Stimulated activated CD4-positive, alpha-beta T cell treated with anti-CD3 and anti-CD28 coated beads, Interleukin-4, amount 100 ng/mL, for 24 hours (primary cell): ENCODE results near the gene FAM120C.
A peak's percentile ranks its signal among the peaks of the same experiment; 100 is the strongest.

Experiments
- DNase-seq: peaks from one replicate; pipeline ENCODE4 v3.0.0-alpha.2; 2020

FAM120C gene, protein sequence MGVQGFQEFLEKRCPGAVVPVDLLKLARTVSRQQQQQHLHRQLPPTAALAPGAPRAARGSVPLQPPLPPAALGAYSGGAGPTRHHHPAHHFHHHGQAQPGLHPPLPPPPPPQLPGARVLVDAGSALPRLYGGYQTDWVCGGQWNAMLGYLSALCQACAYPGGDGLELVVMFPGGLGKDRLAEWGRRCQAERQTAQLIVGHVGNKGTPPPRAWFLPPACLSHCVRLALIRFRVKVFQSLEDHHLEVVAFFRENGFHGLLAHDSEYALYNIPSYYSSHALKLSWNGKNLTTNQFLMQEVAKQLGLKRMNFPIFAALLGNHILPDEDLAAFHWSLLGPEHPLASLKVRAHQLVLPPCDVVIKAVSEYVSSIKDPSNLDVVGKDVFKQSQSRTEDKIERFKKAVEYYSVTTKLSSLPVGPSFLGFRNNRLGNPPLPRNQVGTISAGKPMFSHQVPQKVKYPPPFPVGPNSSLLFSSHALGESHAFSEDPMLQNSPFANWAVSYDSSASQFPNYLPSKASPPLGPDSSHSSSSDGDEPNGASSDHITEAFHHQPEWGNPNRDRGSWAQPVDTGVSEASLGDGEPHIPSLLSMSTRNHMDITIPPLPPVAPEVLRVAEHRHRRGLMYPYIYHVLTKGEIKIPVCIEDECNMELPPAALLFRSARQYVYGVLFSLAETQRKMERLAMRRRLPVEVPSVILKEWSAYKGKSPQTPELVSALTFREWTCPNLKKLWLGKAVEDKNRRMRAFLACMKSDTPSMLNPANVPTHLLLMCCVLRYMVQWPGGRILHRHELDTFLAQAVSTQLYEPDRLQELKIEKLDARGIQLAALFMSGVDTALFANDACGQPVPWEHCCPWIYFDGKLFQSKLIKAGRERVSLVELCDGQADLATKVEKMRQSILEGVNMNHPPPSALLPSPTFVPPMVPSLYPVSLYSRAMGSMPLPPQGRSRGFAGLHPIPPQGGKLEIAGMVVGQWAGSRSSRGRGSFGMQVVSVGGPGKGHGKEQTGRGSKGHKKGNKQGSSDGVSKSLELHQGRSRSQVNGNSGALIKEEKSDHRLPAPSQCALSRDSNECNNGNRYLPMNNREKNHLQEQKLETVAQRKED

GRCh38 chrX:54182864-54183613 is at the start of gene FAM120C:
Gene FAM120C (minus strand): TSS chrX:54183254. CDS start chrX:54183198, 56 bp downstream.
- peak; percentile 69 for DNase-seq

- no peak for DNase-seq
Measured at GRCh38 chrX:54230435-54231148, 47.5 kb upstream of the FAM120C start.

- no peak for DNase-seq
Measured at GRCh38 chrX:54223581-54223980, 40.5 kb upstream of the FAM120C start.

GRCh38 chrX:54213603-54214002 is 30.5 kb upstream of the FAM120C start:
- DNase-seq = no peak

DNA sequence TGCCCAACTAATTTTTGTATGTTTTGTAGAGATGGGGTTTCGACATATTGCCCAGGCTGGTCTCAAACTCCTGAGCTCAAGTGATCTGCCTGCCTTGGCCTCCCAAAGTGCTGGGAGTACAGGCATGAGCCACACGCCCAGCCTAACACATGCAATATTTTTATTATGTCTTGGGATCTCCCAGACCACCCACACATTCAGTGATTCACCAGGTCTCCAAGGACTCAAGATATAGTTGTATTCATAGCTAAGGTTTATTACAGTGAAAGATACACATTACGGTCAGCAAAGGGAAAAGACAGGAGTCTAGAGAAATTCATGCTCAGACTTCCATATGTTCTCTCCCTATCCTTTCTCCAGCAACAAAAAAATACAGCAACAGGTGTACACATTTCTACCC is 25.5 kb upstream of the FAM120C start:
- DNase-seq = no peak

DNA sequence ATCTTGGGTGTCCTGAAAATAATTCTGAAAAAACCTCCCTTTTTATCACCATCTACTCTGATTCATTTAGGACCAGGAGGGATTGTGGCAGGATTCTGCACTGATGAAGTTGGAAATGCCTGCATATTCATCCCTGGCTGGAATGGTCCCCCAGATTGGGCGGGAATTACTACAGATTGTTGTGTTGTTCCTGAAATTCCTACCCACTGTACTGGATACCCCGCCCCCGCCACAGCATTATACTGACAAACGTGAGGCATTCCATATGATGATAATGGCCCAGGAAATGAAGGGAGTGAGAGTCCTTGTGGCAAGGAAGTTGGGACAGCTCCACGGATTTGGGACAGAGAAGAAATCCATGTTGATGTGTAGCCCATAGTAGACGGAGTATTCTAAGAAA is 15.2 kb upstream of the FAM120C start:
- no peak for DNase-seq

- DNase-seq = no peak
Measured at GRCh38 chrX:54194982-54195588, 12.0 kb upstream of the FAM120C start.

DNA sequence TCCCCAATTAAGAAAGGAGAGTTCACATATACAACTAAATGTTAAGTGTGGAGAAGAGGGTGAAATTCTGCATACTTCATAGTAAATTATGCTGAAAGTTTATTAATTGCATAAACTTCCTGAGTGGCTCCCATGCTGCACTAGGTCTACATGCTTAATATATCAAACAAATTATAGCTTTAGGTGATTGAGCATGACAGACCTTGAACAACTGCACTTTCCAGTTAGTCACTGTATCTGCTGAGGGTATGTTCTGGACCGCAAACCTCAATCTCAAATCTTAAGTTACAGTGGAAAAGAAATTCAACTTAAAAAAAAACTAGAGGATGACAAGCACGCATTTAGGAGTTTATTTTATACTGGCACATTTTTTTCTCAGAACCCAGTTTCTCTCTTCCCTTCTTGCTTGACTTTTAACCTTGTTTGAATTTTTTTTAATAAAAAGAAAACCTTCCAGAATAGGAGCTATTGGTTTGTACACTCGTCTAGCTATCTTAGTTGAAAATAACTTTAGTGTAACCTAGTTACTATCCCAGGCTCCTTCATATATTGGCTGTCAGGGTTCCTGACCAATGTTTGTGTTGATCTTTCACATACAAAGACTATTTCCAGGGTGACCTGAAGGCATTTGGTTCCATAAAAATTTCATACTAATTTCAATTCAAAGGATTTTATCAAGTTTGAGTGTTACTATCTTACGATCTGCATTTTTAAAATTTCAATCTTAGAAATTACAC is 10.2 kb upstream of the FAM120C start:
- DNase-seq = no peak

DNA sequence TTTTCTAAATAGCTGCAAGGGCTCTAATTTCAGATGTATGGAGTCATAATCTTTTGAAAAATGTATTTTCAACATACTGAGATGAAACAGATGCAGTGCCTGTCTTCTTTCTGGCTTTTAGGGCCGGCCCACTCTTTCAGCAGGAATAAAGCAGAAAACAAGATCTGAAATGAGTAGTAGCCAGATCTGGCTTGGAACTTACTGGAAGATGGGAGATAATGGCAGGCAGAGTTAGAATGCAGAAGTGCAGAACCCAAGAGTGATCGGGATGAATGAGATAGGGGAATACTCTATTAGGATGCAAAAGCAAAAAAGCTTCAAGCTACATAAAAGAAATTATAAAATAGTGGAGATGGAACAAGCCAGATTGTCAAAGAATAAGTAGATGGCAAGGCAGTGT is 1.4 kb upstream of the FAM120C start:
- DNase-seq = no peak

DNA sequence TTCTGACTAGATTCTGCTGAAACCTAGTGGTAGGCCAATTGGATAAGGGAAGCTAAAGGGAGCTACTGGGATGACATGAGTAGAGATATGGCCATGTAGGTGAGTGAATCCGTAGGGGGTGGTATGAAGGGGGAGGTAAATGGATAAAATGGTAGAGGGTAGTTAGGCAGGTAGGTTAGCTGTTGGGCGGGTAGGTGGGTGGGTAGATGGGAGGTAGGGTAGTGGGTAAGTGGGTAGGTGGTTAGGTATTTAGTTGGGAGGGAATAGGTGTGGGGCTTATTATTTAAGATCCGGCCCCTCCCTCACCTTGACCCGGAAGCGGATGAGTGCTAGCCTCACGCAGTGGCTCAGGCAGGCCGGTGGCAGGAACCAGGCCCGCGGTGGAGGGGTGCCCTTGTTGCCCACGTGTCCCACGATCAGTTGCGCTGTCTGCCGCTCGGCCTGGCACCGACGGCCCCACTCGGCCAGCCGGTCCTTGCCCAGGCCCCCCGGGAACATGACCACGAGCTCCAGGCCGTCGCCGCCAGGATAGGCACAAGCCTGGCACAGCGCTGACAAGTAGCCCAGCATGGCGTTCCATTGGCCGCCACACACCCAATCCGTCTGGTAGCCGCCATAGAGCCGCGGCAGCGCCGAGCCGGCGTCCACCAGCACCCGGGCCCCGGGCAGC is 725 bp downstream of the FAM120C start:
- peak; percentile 72 for DNase-seq

DNA sequence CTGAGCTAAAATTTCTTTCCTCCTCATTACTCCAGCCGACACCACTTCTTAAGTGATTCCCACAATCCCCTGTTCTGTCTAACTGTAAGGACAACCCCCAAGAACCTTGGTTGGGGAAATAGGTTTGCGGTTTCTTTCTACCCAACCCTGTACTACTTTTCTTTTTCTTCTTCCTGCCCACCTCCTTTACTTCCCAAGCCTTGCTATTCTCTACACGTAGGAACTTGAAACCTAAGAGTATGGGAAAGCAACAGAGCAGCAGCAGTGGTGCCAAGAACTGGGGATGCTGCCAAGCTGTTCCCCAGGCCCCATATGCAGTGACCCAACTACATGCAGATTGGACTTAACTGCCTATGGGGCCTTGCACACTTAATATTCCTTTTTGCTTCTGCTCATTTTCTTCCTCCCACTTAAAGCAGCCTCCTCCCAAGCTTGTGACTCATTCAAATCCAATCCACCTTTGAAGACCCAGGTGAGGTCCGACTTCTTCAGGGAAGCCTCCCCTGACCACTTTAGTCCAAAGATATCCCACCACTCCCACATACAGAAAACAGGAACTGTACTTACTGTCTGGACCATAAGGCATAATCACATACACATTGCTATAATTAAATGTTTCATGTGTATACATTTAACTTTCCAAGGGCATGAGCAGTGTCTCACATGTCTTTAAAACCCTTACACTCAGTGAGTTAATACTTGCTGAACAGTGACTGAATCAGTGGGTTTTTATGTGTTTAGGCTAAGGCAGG is 1.7 kb downstream of the FAM120C start:
- DNase-seq = no peak

DNA sequence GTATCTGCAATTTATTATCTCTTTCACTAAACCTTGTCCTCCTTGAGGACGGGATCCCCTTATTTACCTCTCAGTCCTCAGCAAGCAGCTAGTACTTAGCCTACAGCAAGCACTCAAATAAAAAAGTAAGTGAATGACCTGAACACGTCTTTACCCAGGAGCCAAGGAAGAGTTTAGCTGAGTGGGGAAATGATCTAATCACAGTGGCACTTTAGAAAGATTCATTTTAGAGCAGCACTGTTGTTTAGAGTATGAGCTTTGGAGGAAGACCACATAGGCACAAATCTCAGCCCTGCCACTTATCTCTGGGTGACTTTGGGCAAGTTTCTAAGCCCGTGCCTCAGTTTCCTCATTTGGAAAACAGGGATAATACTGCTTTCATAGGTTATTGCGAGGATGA is 2.7 kb downstream of the FAM120C start:
- no peak for DNase-seq

- DNase-seq = no peak
Measured at GRCh38 chrX:54178100-54178940, 4.7 kb downstream of the FAM120C start.

GRCh38 chrX:54177306-54177705 is 5.7 kb downstream of the FAM120C start:
- DNase-seq = no peak

DNA sequence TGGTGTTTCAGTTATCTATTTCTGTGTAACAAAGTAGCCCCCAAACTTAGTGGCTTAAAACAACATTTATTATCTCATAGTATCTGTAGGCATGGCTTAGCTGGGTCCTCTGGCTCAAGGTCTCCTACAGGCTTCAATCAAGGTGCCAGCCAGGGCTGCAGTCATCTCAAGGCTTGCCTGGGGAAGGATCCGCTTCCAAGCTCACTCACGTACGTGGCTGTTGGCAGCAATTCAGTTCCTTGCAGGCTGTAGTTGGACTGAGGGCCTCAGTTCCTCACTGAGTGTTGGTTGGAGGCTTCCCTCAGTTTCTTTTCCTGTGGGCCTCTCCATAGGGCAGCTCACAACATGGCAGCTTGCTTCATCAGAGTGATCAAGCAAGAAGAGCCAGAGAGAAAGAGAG is 9.3 kb downstream of the FAM120C start:
- DNase-seq = no peak

DNA sequence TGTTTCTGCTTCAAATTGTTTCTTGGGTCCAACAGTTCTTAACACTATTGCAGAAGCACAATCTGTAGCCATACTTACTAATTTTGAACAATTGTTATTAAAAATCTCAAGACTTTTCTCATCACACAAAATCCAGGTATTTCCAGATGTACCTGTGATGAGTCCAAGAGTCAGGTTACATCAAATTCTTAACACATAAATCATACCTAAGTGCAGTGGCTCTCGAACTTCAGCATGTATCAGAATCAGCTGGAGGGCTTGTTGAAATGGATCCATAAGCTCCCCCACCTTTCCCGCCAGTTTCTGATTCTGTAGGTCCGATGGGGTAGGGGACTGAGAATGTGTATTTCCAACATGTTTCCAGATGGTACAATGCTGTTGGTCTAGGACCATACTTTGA is 10.6 kb downstream of the FAM120C start:
- DNase-seq = no peak

GRCh38 chrX:54171527-54172250 is 11.4 kb downstream of the FAM120C start:
- DNase-seq = no peak

GRCh38 chrX:54171091-54171490 is 12.0 kb downstream of the FAM120C start:
- no peak for DNase-seq
